TTC549 (cell line): ENCODE data around the gene SMIM38.

Experiments
- FAIRE-seq: peaks from 2 replicates; lab custom pipeline; 2012; peaks lifted over from hg19 to GRCh38; lab: Jason Lieb, UNC

SMIM38 gene

GRCh38 chr11:69204246-69204940, 48.7 kb downstream of the SMIM38 start:
- no peak for FAIRE-seq

- FAIRE-seq, result no peak
Observed at GRCh38 chr11:69204941-69205742, 49.4 kb downstream of the SMIM38 start.
